SK-N-SH (cell line): ENCODE results near the gene TMEM26.

ENCODE experiments used
- CHD2 ChIP-seq: fragments of 150-350 bp; IDR thresholded peaks from 2 replicates; pipeline ENCODE4 v1.6.1; 2018; ENCODE audit warnings: low read length; ENCODE audit not compliant: partially characterized antibody
- CTCF ChIP-seq: fragments of 200-600 bp; sonication (generic); IDR thresholded peaks from 2 replicates; pipeline ENCODE4 v1.6.1; 2017; ENCODE audit warnings: antibody characterized with exemption, mild to moderate bottlenecking, moderate library complexity
- EP300 ChIP-seq, 2 experiments: IDR thresholded peaks; 2 replicates each; pipeline versions ENCODE4 v1.4.0 to v1.6.1; 2012; ENCODE audit warnings: borderline replicate concordance in 1 of 2, low read depth in 1 of 2, low read length in 1 of 2
- FOXJ3 ChIP-seq: sonication (generic); formaldehyde crosslinking; IDR thresholded peaks from 2 replicates; pipeline ENCODE4 v1.5.1; 2020; ENCODE audit warnings: mild to moderate bottlenecking, missing genetic modification reagents
- JUND ChIP-seq: IDR thresholded peaks from 2 replicates; pipeline ENCODE4 v1.4.0; 2012
- MAX ChIP-seq: IDR thresholded peaks from 2 replicates; pipeline ENCODE4 v1.4.0; 2012; ENCODE audit warnings: low read depth
- NRF1 ChIP-seq: IDR thresholded peaks from 2 replicates; pipeline ENCODE4 v1.6.1; 2012; ENCODE audit warnings: low read depth, mild to moderate bottlenecking, low read length
- RAD21 ChIP-seq: IDR thresholded peaks from 2 replicates; pipeline ENCODE4 v1.6.1; 2012; ENCODE audit warnings: mild to moderate bottlenecking, low read length
- REST ChIP-seq: IDR thresholded peaks from 2 replicates; pipeline ENCODE4 v1.6.1; 2012; ENCODE audit warnings: mild to moderate bottlenecking, low read depth, low read length, moderate library complexity
- TAF1 ChIP-seq: IDR thresholded peaks from 2 replicates; pipeline ENCODE4 v1.6.1; 2012; ENCODE audit warnings: low read depth, mild to moderate bottlenecking, low read length, moderate library complexity, borderline replicate concordance
- TF ChIP-seq, protein P1 (sequence below): fragments of 150-350 bp; IDR thresholded peaks from 2 replicates; pipeline ENCODE4 v1.6.1; 2016; ENCODE audit warnings: mild to moderate bottlenecking, low read depth, low read length

- TF ChIP-seq FOXJ3 = no peak
- TF ChIP-seq EP300 (IDR thresholded peaks at IDR 0.05; ENCODE audit: borderline replicate concordance in 1 of 2, low read depth in 1 of 2, low read length in 1 of 2) = no peak
- TF ChIP-seq CHD2 = no peak
- no peak for TF ChIP-seq CTCF
- no peak for TF ChIP-seq REST
- TF ChIP-seq NRF1 = no peak
- no peak for TF ChIP-seq JUND
- no peak for TF ChIP-seq TAF1
- TF ChIP-seq, protein P1, sequence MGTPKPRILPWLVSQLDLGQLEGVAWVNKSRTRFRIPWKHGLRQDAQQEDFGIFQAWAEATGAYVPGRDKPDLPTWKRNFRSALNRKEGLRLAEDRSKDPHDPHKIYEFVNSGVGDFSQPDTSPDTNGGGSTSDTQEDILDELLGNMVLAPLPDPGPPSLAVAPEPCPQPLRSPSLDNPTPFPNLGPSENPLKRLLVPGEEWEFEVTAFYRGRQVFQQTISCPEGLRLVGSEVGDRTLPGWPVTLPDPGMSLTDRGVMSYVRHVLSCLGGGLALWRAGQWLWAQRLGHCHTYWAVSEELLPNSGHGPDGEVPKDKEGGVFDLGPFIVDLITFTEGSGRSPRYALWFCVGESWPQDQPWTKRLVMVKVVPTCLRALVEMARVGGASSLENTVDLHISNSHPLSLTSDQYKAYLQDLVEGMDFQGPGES = no peak
- no peak for TF ChIP-seq RAD21
- no peak for TF ChIP-seq MAX
Observed at GRCh38 chr10:61378865-61379264, 74.3 kb downstream of the TMEM26 start.
